Measurements from ENCODE around the gene PSME2. TPM values are rescaled to one million over a fixed set of nuclear protein-coding genes. Genes with fewer than 3 reads are reported as not detected.

PSME2 gene
- total and polyA plus RNA-seq, 2 of the 13 experiments (the other 11 are each of a cell fraction or from before 2014, with no cell fraction given) = 332 to 716 TPM

DNA sequence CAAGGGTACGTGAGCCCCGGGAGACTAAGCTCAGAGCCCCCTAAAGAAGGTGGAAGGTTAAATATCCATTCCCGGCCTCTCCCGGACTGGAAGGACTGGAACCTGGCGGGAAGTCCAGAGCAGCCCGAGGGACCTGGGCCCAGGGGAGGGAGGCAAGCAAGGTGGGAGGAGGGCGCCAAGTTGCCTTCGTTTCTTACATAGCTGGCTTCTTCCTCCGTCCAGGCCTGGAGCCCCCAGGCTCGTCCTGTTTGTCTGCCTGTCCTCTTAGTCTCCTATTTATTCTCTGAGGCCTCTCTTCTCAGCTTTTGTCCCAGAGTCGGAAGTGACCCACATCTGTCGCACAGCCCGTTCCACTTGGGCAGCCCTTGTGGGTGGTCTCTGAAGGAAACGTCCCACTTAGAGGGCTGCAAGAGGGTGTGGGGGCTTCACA lies 51.6 kb downstream of the PSME2 start (continued):
- TF ChIP-seq HNF1A (IDR thresholded peaks at IDR 0.05; ENCODE audit: low read depth) (no peak), HNF1A (CRISPR knock-in tag; IDR thresholded peaks at IDR 0.05; ENCODE audit: borderline replicate concordance) (no peak), ZNF335 (CRISPR knock-in tag; IDR thresholded peaks at IDR 0.05) (no peak), TAF15 (IDR thresholded peaks at IDR 0.05; ENCODE audit: low read depth, low read length, poor library complexity, severe bottlenecking) (no peak), ZNF879 (CRISPR knock-in tag; IDR thresholded peaks at IDR 0.05) (no peak), RORA (CRISPR knock-in tag; IDR thresholded peaks at IDR 0.05) (no peak), ZNF674 (CRISPR knock-in tag; IDR thresholded peaks at IDR 0.05; ENCODE audit: low read depth) (0 out of 2 replicates have a peak, but pooled peaks have one; percentile 3), ZNF543 (CRISPR knock-in tag; IDR thresholded peaks at IDR 0.05) (no peak), KMT2A (CRISPR knock-in tag; IDR thresholded peaks at IDR 0.05) (no peak), ZNF333 (CRISPR knock-in tag; IDR thresholded peaks at IDR 0.05; ENCODE audit: borderline replicate concordance) (no peak), ZNF782 (CRISPR knock-in tag; IDR thresholded peaks at IDR 0.05; ENCODE audit: borderline replicate concordance) (no peak), EEA1 (CRISPR knock-in tag; IDR thresholded peaks at IDR 0.05; ENCODE audit: borderline replicate concordance) (peak; percentile 9; the same call in 1 of the 2 replicates), CBFB (CRISPR knock-in tag; IDR thresholded peaks at IDR 0.05) (no peak), ZNF775 (CRISPR knock-in tag; IDR thresholded peaks at IDR 0.05; ENCODE audit: borderline replicate concordance) (no peak; the same call in 1 of the 2 replicates), SIN3A (IDR thresholded peaks at IDR 0.05; ENCODE audit: borderline replicate concordance, low read depth, low read length) (0 out of 2 replicates have a peak, but pooled peaks have one; percentile 7), ZFX (CRISPR knock-in tag; IDR thresholded peaks at IDR 0.05; ENCODE audit: low read depth) (no peak), MED1 (CRISPR knock-in tag; IDR thresholded peaks at IDR 0.05) (no peak), FOXA3 (CRISPR knock-in tag; IDR thresholded peaks at IDR 0.05) (no peak), ZNF225 (CRISPR knock-in tag; IDR thresholded peaks at IDR 0.05) (no peak), KLF13 (CRISPR knock-in tag; IDR thresholded peaks at IDR 0.05) (no peak)
- TF ChIP-seq, protein P1, sequence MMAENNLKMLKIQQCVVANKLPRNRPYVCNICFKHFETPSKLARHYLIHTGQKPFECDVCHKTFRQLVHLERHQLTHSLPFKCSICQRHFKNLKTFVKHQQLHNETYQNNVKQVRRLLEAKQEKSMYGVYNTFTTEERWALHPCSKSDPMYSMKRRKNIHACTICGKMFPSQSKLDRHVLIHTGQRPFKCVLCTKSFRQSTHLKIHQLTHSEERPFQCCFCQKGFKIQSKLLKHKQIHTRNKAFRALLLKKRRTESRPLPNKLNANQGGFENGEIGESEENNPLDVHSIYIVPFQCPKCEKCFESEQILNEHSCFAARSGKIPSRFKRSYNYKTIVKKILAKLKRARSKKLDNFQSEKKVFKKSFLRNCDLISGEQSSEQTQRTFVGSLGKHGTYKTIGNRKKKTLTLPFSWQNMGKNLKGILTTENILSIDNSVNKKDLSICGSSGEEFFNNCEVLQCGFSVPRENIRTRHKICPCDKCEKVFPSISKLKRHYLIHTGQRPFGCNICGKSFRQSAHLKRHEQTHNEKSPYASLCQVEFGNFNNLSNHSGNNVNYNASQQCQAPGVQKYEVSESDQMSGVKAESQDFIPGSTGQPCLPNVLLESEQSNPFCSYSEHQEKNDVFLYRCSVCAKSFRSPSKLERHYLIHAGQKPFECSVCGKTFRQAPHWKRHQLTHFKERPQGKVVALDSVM (CRISPR knock-in tag; IDR thresholded peaks at IDR 0.05) = no peak
- TF ChIP-seq, protein P2, sequence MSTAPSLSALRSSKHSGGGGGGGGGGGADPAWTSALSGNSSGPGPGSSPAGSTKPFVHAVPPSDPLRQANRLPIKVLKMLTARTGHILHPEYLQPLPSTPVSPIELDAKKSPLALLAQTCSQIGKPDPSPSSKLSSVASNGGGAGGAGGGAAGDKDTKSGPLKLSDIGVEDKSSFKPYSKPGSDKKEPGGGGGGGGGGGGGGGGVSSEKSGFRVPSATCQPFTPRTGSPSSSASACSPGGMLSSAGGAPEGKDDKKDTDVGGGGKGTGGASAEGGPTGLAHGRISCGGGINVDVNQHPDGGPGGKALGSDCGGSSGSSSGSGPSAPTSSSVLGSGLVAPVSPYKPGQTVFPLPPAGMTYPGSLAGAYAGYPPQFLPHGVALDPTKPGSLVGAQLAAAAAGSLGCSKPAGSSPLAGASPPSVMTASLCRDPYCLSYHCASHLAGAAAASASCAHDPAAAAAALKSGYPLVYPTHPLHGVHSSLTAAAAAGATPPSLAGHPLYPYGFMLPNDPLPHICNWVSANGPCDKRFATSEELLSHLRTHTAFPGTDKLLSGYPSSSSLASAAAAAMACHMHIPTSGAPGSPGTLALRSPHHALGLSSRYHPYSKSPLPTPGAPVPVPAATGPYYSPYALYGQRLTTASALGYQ (CRISPR knock-in tag; IDR thresholded peaks at IDR 0.05) = no peak
- TF ChIP-seq, protein P3, sequence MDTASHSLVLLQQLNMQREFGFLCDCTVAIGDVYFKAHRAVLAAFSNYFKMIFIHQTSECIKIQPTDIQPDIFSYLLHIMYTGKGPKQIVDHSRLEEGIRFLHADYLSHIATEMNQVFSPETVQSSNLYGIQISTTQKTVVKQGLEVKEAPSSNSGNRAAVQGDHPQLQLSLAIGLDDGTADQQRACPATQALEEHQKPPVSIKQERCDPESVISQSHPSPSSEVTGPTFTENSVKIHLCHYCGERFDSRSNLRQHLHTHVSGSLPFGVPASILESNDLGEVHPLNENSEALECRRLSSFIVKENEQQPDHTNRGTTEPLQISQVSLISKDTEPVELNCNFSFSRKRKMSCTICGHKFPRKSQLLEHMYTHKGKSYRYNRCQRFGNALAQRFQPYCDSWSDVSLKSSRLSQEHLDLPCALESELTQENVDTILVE (CRISPR knock-in tag; IDR thresholded peaks at IDR 0.05) = no peak
